ENCODE data around the gene UBE2L6.

The UBE2L6 gene

DNA sequence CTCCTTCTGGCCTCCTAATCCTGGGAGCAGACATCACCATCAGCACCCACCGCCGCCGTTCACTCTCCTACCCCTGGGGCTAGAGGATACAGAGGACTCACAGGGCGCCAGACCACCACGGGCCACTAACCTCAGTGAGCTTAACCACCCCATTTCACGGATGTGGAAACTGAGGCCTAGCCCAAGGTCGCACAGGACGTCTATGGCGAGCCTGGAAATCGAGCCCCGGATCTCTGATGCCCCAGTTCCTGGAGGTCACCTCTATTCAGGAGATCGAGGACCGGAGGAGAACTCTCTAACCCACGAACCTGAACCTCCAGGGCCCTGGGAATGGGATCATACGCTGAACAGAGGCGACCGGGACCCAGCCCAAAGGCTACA is 37.3 kb downstream of the UBE2L6 start:
- DNase-seq (ENCODE audit: low spot score) = no peak

DNA sequence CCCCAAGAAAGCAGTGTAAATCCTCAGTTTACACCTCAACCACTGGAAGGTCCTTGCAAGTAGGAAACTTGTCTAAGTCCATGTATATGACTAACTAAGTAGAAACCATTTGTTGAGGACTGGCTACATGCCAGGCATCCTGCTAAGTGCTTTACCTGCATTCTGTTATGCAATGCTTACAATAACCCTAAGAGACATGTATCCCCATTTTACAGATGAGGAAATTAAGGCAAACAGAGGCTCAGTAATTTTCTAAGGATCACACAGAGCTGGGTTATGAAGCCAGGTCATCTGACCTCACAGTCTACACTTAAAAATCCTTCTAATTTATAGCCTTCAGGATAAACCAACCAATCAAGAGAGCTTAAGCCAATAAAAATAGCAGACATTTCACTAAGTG is 38.5 kb downstream of the UBE2L6 start:
- no peak for DNase-seq (ENCODE audit: low spot score)

GRCh38 chr11:57527056-57527631 is 40.3 kb downstream of the UBE2L6 start:
- DNase-seq (ENCODE audit: low spot score) = peak; percentile 27

DNA sequence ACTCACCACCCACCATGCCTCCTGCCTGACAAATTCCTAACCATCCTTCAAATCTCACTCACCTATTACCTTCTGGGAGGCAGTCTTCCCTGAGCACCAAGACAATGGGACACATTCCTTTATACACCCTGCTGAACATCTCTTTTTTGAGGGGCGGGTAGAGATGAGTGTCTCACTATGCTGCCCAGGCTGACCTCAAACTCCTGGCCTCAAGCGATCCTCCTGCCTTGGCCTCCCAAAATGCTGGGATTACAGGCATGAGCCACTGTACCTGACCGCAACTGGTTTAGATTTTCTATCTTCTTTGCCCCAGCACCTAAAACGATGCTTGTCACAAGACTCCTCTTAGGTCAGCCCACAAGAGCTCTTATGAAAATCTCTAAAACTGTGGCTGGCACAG is 44.1 kb downstream of the UBE2L6 start:
- no peak for DNase-seq (ENCODE audit: low spot score)

- no peak for DNase-seq (ENCODE audit: low spot score)
Measured at GRCh38 chr11:57521116-57521515, 46.4 kb downstream of the UBE2L6 start.

- no peak for DNase-seq (ENCODE audit: low spot score)
Measured at GRCh38 chr11:57516061-57516443, 51.4 kb downstream of the UBE2L6 start.

DNA sequence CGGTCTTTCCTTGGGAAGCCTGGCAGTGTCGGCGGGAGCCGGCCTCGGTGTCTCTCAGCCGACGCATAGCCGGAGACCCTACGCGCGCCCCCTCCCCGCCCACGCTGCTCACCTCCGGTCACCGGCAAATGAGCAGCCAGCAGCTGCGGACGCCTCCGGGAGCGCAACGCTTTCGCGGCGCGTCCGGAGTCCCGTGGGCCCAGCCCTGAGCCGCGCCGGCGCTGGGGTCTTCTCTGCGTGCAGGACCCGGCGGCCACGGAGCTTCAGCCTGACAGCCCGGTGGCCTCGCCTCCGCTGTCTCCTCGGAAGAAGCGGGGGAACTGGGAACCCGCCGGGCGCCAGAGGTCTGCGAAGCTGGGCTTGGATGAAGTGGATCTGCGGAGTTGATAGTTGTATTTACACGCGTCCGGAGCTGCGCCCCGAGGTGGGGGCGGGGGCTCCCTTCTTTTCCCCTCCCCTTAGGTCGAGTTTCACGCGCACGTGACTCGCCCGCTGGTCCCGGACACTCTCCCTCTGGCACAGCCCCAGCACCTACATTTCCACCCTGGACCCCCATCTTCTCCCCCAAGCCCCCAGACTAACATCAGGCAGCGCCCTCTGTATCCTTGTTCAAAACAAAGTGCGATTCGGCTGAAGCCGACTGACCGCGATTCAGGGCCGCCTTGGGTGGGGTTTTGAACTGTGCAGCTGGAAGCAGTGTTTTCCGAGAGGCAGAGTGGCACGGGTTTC is 52.0 kb downstream of the UBE2L6 start, which contains the start of gene SLC43A1:
SLC43A1 (minus strand) TSS at position 371 of the 729 bp plus-strand sequence. CDS start 1,591 bp downstream, outside the sequence.
- peak; percentile 75 for DNase-seq (ENCODE audit: low spot score)

GRCh38 chr11:57514538-57515331 is 52.7 kb downstream of the UBE2L6 start:
- DNase-seq (ENCODE audit: low spot score) = peak; percentile 70

- DNase-seq (ENCODE audit: low spot score) = peak; percentile 43
Measured at GRCh38 chr11:57513911-57514537, 53.4 kb downstream of the UBE2L6 start.

GRCh38 chr11:57513452-57513795 is 54.0 kb downstream of the UBE2L6 start:
- no peak for DNase-seq (ENCODE audit: low spot score)

DNA sequence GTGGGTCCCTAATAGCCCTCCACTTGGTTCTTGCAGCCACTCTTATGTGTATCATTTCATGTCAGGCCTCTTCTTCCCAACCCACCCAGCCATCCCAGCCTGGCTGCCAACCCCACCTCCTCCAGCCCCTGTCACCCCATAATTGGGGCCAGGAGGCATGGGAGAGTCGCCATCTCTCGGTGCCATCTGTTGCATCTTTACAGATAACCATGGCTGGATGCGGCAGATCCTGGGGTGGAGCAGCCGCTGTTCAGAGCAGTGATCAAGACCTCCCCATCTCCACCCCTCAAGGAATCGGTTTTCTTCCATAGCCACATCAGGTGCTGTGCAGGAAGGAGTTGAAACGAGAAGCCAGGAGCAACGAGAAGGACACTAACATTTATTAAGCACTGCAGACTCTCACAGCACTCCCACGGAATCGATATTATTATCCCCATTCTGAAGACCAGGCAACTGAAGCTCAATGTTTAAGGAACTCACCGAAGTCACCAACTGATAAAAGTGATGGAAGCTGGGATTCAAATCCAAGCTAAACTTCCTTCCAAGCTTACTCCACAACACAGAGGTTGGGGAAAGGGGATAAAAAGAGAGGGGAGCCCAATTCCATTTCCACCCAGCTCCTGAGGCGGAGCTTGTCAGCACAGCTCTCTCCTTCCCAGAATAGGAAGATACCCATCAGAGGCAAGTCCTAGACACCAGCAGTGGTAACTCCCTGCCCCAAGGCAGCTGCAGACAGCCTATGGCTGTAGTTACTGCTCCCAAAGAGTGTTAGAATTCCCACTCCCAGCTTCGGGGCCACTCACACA is 54.6 kb downstream of the UBE2L6 start:
- no peak for DNase-seq (ENCODE audit: low spot score)

GRCh38 chr11:57511741-57512430 is 55.6 kb downstream of the UBE2L6 start:
- no peak for DNase-seq (ENCODE audit: low spot score)

DNA sequence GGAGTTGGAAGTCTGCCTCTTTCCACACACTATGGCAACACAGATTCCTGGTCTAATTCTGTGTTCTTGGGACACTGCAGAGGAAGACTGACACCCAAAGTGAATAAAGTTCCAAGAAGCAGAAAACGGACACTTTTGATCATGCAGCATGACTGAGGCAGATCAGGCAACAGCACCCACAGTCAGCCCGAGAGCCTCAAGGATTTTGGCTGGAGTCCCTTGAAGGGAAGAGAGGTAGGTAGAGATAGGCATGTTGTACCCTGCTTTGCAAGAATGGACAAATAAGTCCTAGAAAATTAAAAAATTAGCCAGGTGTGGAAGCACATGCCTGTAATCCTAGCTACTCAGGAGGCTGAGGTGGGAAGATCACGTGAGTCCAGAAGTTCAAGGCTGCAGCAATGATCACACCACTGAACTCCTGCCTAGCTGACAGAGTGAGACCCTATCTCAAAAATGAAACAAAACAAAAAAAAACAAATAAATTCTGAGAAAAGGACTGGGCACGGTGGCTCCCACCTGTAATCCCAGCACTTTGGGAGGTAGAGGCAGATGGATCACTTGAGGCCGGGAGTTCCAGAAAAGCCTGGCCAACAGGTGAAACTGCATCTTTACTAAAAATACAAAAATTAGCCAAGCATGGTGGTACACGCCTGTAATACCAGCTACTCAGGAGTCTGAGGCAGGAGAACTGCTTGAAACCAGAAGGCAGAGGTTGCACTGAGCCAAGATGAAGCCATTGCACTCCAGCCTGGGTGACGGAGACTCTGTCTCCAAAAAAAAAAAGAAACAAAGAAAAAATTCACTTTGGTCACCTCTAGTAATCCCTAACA is 58.9 kb downstream of the UBE2L6 start:
- DNase-seq (ENCODE audit: low spot score) = no peak

- DNase-seq (ENCODE audit: low spot score) = no peak
Measured at GRCh38 chr11:57506522-57506921, 61.0 kb downstream of the UBE2L6 start.

GRCh38 chr11:57504511-57504910 is 63.0 kb downstream of the UBE2L6 start:
- DNase-seq (ENCODE audit: low spot score) = no peak

DNA sequence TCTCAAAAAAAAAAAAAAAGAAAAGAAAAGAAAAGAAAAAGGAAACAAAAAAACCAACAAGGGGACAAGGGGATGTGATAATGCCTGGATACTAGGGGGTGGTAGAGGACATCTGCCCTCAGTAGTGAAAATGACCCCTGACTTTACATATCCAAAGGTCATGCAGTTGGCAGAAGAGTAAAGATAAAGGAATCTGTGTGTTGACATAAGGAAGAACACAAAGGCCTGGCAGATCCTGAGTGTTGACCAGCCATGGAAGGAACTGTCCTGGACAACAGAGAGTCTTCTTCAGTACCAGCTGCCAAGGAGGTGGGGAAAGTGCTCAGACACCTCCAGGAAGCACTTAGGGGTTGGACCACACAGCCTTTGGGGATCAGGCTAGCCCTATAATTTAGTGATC is 64.6 kb downstream of the UBE2L6 start:
- DNase-seq (ENCODE audit: low spot score) = no peak

DNA sequence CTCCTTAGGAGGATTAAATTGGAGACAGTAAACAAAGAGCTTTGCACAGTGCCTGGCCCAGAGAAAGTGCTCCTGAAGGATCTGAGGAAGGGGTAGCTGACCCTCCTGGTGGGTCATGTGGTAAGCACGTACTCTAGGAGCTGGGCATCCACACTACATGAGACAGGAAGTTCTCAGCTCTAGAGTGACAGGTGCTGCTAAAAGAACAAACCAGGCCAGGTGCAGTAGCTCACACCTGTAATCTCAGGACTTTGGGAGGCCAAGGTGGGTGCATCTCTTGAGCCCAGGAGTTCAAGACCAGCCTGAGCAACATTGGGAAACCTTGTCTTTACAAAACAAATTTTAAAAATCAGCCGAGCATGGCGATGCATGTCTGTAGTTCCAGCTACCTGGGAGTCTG is 65.1 kb downstream of the UBE2L6 start:
- no peak for DNase-seq (ENCODE audit: low spot score)

GRCh38 chr11:57501953-57502352 is 65.5 kb downstream of the UBE2L6 start:
- DNase-seq (ENCODE audit: low spot score) = no peak

Data from hepatic stellate cell (primary cell).